ENCODE data around the gene TEX9.

The TEX9 gene

DNA sequence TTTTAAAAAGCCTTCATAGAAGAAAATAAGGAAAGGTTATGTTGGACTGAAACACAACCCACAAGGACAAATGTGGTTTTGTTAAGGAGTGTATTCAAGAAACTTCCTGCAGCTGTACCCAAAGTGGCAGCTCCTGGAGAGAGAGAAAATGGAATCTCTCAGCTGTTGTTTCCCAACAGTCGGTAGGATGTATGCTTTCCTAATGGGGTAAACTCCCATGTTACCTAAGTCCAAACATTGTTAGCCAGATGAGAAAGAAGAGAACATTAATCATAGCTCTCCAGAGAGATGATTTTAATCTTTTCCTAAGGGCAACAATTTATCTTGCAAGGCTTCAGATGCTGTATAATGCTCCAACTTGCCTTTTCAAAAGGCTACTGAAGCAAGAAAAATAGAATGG lies 22.6 kb upstream of the TEX9 start (continued):
- TF ChIP-seq PATZ1 (CRISPR knock-in tag; IDR thresholded peaks at IDR 0.05; ENCODE audit: borderline replicate concordance): no peak
- TF ChIP-seq ZNF8 (CRISPR knock-in tag; IDR thresholded peaks at IDR 0.05): no peak
- TF ChIP-seq, protein P1, sequence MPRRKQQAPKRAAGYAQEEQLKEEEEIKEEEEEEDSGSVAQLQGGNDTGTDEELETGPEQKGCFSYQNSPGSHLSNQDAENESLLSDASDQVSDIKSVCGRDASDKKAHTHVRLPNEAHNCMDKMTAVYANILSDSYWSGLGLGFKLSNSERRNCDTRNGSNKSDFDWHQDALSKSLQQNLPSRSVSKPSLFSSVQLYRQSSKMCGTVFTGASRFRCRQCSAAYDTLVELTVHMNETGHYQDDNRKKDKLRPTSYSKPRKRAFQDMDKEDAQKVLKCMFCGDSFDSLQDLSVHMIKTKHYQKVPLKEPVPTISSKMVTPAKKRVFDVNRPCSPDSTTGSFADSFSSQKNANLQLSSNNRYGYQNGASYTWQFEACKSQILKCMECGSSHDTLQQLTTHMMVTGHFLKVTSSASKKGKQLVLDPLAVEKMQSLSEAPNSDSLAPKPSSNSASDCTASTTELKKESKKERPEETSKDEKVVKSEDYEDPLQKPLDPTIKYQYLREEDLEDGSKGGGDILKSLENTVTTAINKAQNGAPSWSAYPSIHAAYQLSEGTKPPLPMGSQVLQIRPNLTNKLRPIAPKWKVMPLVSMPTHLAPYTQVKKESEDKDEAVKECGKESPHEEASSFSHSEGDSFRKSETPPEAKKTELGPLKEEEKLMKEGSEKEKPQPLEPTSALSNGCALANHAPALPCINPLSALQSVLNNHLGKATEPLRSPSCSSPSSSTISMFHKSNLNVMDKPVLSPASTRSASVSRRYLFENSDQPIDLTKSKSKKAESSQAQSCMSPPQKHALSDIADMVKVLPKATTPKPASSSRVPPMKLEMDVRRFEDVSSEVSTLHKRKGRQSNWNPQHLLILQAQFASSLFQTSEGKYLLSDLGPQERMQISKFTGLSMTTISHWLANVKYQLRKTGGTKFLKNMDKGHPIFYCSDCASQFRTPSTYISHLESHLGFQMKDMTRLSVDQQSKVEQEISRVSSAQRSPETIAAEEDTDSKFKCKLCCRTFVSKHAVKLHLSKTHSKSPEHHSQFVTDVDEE (CRISPR knock-in tag; IDR thresholded peaks at IDR 0.05): no peak
- no peak for TF ChIP-seq SNAI2 (CRISPR knock-in tag; IDR thresholded peaks at IDR 0.05)
- no peak for TF ChIP-seq ISL1 (CRISPR knock-in tag; IDR thresholded peaks at IDR 0.05)
- no peak for TF ChIP-seq ZC3H10 (CRISPR knock-in tag; IDR thresholded peaks at IDR 0.05)

DNA sequence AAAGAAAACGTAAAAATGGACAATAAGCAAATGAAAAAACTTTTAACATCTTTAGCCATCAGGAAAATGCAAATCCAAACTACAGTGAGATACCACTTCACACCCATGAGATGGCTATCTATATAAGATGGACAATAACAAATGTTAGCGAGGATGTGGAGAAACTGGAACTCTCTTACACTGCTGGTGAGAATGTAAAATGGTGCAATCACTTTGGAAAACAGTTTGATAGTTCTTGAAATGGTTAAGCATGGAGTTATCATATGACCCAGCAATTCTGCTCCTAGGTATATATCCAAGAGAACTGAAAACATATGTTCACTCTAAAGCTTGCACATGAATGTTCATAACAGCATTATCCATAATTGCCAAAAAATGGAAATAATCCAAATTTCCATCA lies 21.3 kb upstream of the TEX9 start:
- no peak for ATAC-seq
- TF ChIP-seq SNAI2 (CRISPR knock-in tag; IDR thresholded peaks at IDR 0.05): no peak
- TF ChIP-seq TCF4 (CRISPR knock-in tag; IDR thresholded peaks at IDR 0.05; ENCODE audit: borderline replicate concordance): no peak
- TF ChIP-seq PATZ1 (CRISPR knock-in tag; IDR thresholded peaks at IDR 0.05; ENCODE audit: borderline replicate concordance): no peak
- TF ChIP-seq, protein P1 (CRISPR knock-in tag; IDR thresholded peaks at IDR 0.05): no peak
- TF ChIP-seq PPARA (CRISPR knock-in tag; IDR thresholded peaks at IDR 0.05; ENCODE audit: borderline replicate concordance): no peak
- no peak for TF ChIP-seq BACH2 (CRISPR knock-in tag; IDR thresholded peaks at IDR 0.05; ENCODE audit: borderline replicate concordance)
- no peak for TF ChIP-seq CSRNP3 (CRISPR knock-in tag; IDR thresholded peaks at IDR 0.05)
- TF ChIP-seq TOX (CRISPR knock-in tag; IDR thresholded peaks at IDR 0.05; ENCODE audit: borderline replicate concordance): no peak
- no peak for TF ChIP-seq ZFP30 (CRISPR knock-in tag; IDR thresholded peaks at IDR 0.05)
- TF ChIP-seq RARB (CRISPR knock-in tag; IDR thresholded peaks at IDR 0.05): no peak
- no peak for TF ChIP-seq CREB5 (CRISPR knock-in tag; IDR thresholded peaks at IDR 0.05; ENCODE audit: low read depth)

DNA sequence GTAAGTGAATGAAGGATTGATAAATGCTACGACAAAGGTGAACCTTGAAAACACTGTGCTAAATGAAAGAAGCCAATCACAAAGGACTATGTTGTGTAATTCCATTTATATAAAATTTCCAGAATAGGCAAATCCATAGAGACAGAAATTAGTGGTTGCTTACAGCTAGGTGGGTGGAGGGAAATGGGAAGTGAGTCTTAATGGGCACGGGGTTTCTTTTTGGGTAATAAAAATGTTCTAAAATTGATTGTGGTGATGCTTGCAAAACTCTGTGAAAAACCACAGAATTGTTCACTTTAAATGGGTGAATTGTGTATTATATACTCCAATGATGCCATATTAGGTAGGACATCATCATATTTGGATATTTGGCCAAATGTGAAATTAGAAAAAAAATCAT lies 20.9 kb upstream of the TEX9 start:
- ATAC-seq: no peak
- TF ChIP-seq OSR1 (CRISPR knock-in tag; IDR thresholded peaks at IDR 0.05) (no peak), ZC3H10 (CRISPR knock-in tag; IDR thresholded peaks at IDR 0.05) (no peak), ARNTL (CRISPR knock-in tag; IDR thresholded peaks at IDR 0.05; ENCODE audit: borderline replicate concordance, low read depth) (no peak), ESRRG (CRISPR knock-in tag; IDR thresholded peaks at IDR 0.05) (no peak), CSDC2 (CRISPR knock-in tag; IDR thresholded peaks at IDR 0.05) (no peak), CREB5 (CRISPR knock-in tag; IDR thresholded peaks at IDR 0.05; ENCODE audit: low read depth) (no peak), ISL1 (CRISPR knock-in tag; IDR thresholded peaks at IDR 0.05) (no peak), ZNF8 (CRISPR knock-in tag; IDR thresholded peaks at IDR 0.05) (no peak), TCF4 (CRISPR knock-in tag; IDR thresholded peaks at IDR 0.05; ENCODE audit: borderline replicate concordance) (no peak), CSRNP3 (CRISPR knock-in tag; IDR thresholded peaks at IDR 0.05) (no peak), ZFP3 (CRISPR knock-in tag; IDR thresholded peaks at IDR 0.05) (no peak), BACH2 (CRISPR knock-in tag; IDR thresholded peaks at IDR 0.05; ENCODE audit: borderline replicate concordance) (no peak), SNAI2 (CRISPR knock-in tag; IDR thresholded peaks at IDR 0.05) (no peak), GLIS3 (CRISPR knock-in tag; IDR thresholded peaks at IDR 0.05) (no peak), PPARA (CRISPR knock-in tag; IDR thresholded peaks at IDR 0.05; ENCODE audit: borderline replicate concordance) (no peak)
